Measurements from ENCODE around the gene HASPIN.

- TF ChIP-seq, protein P1, sequence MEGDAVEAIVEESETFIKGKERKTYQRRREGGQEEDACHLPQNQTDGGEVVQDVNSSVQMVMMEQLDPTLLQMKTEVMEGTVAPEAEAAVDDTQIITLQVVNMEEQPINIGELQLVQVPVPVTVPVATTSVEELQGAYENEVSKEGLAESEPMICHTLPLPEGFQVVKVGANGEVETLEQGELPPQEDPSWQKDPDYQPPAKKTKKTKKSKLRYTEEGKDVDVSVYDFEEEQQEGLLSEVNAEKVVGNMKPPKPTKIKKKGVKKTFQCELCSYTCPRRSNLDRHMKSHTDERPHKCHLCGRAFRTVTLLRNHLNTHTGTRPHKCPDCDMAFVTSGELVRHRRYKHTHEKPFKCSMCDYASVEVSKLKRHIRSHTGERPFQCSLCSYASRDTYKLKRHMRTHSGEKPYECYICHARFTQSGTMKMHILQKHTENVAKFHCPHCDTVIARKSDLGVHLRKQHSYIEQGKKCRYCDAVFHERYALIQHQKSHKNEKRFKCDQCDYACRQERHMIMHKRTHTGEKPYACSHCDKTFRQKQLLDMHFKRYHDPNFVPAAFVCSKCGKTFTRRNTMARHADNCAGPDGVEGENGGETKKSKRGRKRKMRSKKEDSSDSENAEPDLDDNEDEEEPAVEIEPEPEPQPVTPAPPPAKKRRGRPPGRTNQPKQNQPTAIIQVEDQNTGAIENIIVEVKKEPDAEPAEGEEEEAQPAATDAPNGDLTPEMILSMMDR (IDR thresholded peaks at IDR 0.05; ENCODE audit: low read depth, low read length) = no peak
- TF ChIP-seq, protein P2, sequence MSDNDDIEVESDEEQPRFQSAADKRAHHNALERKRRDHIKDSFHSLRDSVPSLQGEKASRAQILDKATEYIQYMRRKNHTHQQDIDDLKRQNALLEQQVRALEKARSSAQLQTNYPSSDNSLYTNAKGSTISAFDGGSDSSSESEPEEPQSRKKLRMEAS (IDR thresholded peaks at IDR 0.05; ENCODE audit: low read depth, low read length) = no peak
- TF ChIP-seq POLR2A (IDR thresholded peaks at IDR 0.05; ENCODE audit: extremely low read depth, insufficient read length) = no peak
Measured at GRCh38 chr17:3679531-3680126, 44.1 kb upstream of the HASPIN start.

All from NB4 (cell line).